Measurements from ENCODE around the gene CILP2.

DNA sequence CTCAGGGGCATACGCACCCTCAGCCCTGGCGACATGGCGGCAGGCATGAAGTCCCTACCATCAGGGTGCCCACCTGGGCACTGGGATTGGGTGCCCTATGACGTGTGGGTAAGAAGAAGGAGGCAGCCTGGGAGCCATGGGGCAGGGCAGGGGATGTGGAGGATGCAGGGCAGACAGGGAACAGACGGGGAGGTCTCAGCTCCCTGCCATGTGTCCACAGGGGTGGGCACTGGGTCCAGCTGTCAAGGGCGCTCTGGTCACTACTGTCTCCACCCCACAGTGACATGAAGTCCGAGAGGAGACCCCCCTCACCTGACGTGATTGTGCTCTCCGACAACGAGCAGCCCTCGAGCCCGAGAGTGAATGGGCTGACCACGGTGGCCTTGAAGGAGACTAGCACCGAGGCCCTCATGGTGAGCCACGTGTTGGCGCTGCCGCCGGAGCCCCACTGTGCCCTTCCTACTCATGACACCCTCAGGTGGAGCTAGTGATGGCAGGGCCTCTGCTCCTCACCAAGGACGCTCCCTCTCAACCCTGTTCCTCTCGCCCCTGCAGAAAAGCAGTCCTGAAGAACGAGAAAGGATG lies 45.9 kb upstream of the CILP2 start:
- TF ChIP-seq POLR2A (IDR thresholded peaks at IDR 0.05) (no peak), CTCF (IDR thresholded peaks at IDR 0.05) (no peak), EP300 (IDR thresholded peaks at IDR 0.05) (no peak)

Data from stomach (tissue), 4 donors.